Medulla oblongata (tissue), 1 donor: ENCODE results near the gene PRR20E.
A peak's percentile ranks its signal among the peaks of the same experiment; 100 is the strongest.
"Not testable (repeated sequence)": the region's sequence is repeated elsewhere in the genome, so short reads cannot be mapped to it uniquely, and the experiment has no call there.

ENCODE experiments used
- DNase-seq: peaks from one replicate; pipeline ENCODE4 v3.0.0-alpha.2; 2015; ENCODE audit errors: extremely low spot score

Gene PRR20E

DNA sequence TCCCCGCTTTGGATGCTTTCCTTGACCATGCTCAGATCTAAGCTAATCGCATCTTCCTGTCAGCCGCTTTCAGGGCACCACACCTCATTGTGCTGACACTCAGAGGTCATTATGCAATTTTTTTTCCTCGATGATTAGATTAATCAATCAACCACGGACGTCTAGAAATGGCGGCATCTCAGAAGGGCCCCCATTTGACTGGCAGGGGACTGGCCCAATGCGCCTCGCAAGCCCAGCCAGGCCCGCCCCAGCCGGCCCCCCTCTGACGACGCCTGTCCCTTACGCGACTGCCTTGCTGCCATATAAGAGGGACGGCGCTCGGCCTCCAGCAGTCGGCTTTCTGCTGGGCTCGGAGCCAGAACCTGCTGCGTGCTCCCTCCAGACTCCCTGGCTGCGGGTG, at the start of gene PRR20E:
TSS of gene PRR20E (plus strand) at position 301 of the 400 bp plus-strand sequence. CDS start 387 bp downstream, outside the sequence.
- DNase-seq = not testable (repeated sequence)

- DNase-seq = peak; percentile 3
Observed at GRCh38 chr13:57123681-57124080, 43.3 kb upstream of the PRR20E start.

GRCh38 chr13:57128909-57129308, 38.1 kb upstream of the PRR20E start:
- no peak for DNase-seq

GRCh38 chr13:57136093-57136492, 30.9 kb upstream of the PRR20E start:
- DNase-seq = no peak

- DNase-seq = no peak
Observed at GRCh38 chr13:57137585-57137984, 29.4 kb upstream of the PRR20E start.

DNA sequence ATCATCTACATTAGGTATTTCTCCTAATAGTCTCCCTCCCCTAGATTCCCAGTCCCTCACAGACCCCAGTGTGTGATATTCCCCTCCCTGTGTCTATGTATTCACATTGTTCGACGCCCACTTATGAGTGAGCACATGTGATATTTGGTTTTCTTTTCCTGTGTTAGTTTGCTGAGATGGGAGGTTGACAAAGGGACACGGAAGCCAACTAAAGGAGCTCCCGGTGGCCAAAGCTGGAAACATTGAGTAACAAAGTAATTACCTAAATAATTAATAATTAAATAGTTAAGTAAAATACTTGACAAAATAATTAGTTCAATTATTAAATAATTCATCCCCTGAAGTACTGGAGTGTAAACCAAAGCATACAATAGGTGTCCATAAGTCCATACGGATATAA, 28.0 kb upstream of the PRR20E start:
- no peak for DNase-seq

DNA sequence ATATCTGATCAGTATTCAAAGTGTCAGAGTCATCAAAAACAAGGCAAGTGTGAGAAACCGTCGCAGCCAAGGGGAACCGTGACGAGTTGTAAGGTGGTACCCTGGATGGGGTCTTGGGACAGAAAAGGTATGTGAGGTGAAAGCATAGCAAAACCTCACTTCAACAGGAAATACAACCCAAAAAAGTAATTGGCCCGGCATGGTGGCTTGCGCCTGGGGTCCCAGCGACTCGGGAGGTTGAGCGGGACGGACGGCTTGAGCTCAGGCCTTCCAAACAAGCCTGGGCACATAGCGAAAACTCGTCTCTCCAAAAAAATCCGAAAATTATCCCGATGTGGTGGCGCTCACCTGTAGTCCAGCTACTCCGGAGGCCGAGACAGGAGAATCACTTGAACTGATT, 27.2 kb upstream of the PRR20E start:
- DNase-seq = not testable (repeated sequence)

GRCh38 chr13:57140235-57140968, 26.6 kb upstream of the PRR20E start, which contains the start of gene PRR20A:
PRR20A (plus strand) TSS chr13:57140918; CDS start chr13:57141305, 387 bp downstream.
- not testable (repeated sequence) for DNase-seq

GRCh38 chr13:57147188-57147587, 19.8 kb upstream of the PRR20E start, which contains the start of gene PRR20B:
PRR20B (plus strand) TSS chr13:57147488; CDS start chr13:57147875, 387 bp downstream.
- DNase-seq = not testable (repeated sequence)

DNA sequence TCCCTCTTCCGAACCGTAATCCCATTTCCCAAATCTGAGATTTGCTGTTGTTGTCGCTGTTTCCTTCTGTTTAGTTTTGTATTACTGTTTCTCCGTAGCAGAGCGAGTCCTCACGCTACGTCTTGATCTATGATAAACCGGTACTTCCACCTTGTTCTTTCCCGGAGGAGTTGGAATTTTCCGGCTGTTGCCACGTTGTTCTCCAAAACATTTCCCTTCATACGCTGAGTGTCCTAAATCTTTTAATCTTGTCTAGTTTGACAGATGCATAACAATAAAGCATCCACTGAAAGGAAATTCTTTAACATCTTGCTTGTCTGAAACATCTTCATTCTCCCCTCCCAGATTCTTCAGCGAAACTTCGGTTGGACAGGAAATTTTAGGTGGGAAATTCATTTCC, 18.9 kb upstream of the PRR20E start:
- not testable (repeated sequence) for DNase-seq

GRCh38 chr13:57153761-57154160, 13.2 kb upstream of the PRR20E start, which contains the start of gene PRR20C:
PRR20C (plus strand) TSS chr13:57154061; CDS start chr13:57154448, 387 bp downstream.
- DNase-seq = not testable (repeated sequence)

- not testable (repeated sequence) for DNase-seq
Observed at GRCh38 chr13:57160332-57160731, 6.7 kb upstream of the PRR20E start, which contains the start of gene PRR20D. PRR20D (plus strand) TSS chr13:57160632; CDS start chr13:57161019, 387 bp downstream.

GRCh38 chr13:57191667-57192066, 24.7 kb downstream of the PRR20E start:
- no peak for DNase-seq

GRCh38 chr13:57212989-57213388, 46.0 kb downstream of the PRR20E start:
- no peak for DNase-seq
